Right hindlimb (tissue), 1 donor: ENCODE results near the gene NAT14.
A peak's percentile ranks its signal among the peaks of the same experiment; 100 is the strongest.

ENCODE experiments used
- DNase-seq: peaks from one replicate; pipeline ENCODE4 v3.0.0-alpha.2; 2018

Gene NAT14

GRCh38 chr19:55472463-55472862 lies 12.5 kb upstream of the NAT14 start:
- DNase-seq = no peak

- no peak for DNase-seq
These were observed 11.6 kb upstream of the NAT14 start for GRCh38 chr19:55473225-55474012.

- no peak for DNase-seq
These were observed 10.4 kb upstream of the NAT14 start for GRCh38 chr19:55474269-55475265.

- peak; percentile 99 for DNase-seq
These were observed 8.8 kb upstream of the NAT14 start, which contains the start of gene ZNF628 for GRCh38 chr19:55476100-55476775. Gene ZNF628, plus strand, starts transcription at chr19:55476617. Its CDS starts 3,294 bp downstream, at chr19:55479911.

GRCh38 chr19:55477905-55478304 lies 7.1 kb upstream of the NAT14 start:
- DNase-seq = no peak

- no peak for DNase-seq
These were observed 6.6 kb upstream of the NAT14 start for GRCh38 chr19:55478364-55478763.

- no peak for DNase-seq
These were observed 5.9 kb upstream of the NAT14 start for GRCh38 chr19:55479045-55479444.

- no peak for DNase-seq
These were observed 5.3 kb upstream of the NAT14 start for GRCh38 chr19:55479451-55480230.

GRCh38 chr19:55481148-55481793 lies 3.7 kb upstream of the NAT14 start:
- no peak for DNase-seq

- DNase-seq = no peak
These were observed 3.2 kb upstream of the NAT14 start for GRCh38 chr19:55481794-55482155.

GRCh38 chr19:55482156-55482961 lies 2.6 kb upstream of the NAT14 start:
- DNase-seq = no peak

- DNase-seq = no peak
These were observed 1.9 kb upstream of the NAT14 start for GRCh38 chr19:55482967-55483705.

- no peak for DNase-seq
These were observed 1.0 kb upstream of the NAT14 start for GRCh38 chr19:55483706-55484592.

GRCh38 chr19:55485439-55486011 lies 537 bp downstream of the NAT14 start:
- DNase-seq = no peak

GRCh38 chr19:55486043-55486970 lies 1.3 kb downstream of the NAT14 start:
- DNase-seq = no peak

GRCh38 chr19:55486971-55487923 lies 2.3 kb downstream of the NAT14 start:
- DNase-seq = peak; percentile 95
